HepG2 (cell line): ENCODE results near the gene MTG1. TPM values are rescaled to one million over a fixed set of nuclear protein-coding genes. Genes with fewer than 3 reads are reported as not detected.
A peak's percentile ranks its signal among the peaks of the same experiment; 100 is the strongest.

Experiments used
- ATAC-seq: fragments of 200-7000 bp; cut with Tn5 transposase; 3 replicates; pipeline ENCODE4 v1.9.1; 2020; ENCODE audit warnings: mild to moderate bottlenecking, moderate library complexity
- BruUV-seq: library from RNA; stranded (reverse); fragments of 400-500 nt; replicated peaks from 2 replicates; lab custom pipeline; 2021; lab: Mats Ljungman, UMichigan
- CTCF ChIA-PET: fragments of 300-600 bp; formaldehyde crosslinking; extraction: SDS; loops from one replicate; lab custom pipeline; 2021; ENCODE audit warnings: low total read pairs, inconsistent platforms, low intra/inter-chr PET ratio; lab: Yijun Ruan, JAX
- POLR2A ChIA-PET: fragments of 350-600 bp; sonication (Branson Sonifier 250); formaldehyde crosslinking; loops from one replicate; lab custom pipeline; 2020; ENCODE audit warnings: antibody characterized with exemption, inconsistent platforms; lab: Yijun Ruan, JAX
- DNase-seq: peaks from one replicate; pipeline ENCODE4 v3.0.0-alpha.2; 2015; ENCODE audit warnings: low spot score
- FAIRE-seq: peaks from 3 replicates; lab custom pipeline; 2011; peaks lifted over from hg19 to GRCh38; lab: Jason Lieb, UNC
- H2AFZ ChIP-seq: one replicate; pipeline ENCODE4 v1.6.1; 2011; ENCODE audit warnings: low read length, inconsistent platforms
- H3K27ac ChIP-seq: fragments of 300-600 bp; 3 replicates; pipeline ENCODE4 v1.8.0; 2011; ENCODE audit warnings: mixed run types, mild to moderate bottlenecking, mixed read lengths, low read length, inconsistent platforms; ENCODE audit not compliant: insufficient read depth; ENCODE audit errors: extremely low read length
- H3K27me3 ChIP-seq, 2 experiments: fragments of 200-600 bp in 1 of 2; 2 replicates in 1 of 2; 3 replicates in 1 of 2; pipeline versions ENCODE4 v1.6.0 to v1.8.0; 2011; ENCODE audit warnings: low read length in 2 of 2, mild to moderate bottlenecking in 2 of 2, moderate library complexity in 2 of 2, inconsistent platforms in 1 of 2; ENCODE audit not compliant: insufficient read depth in 2 of 2, control insufficient read depth in 1 of 2
- H3K36me3 ChIP-seq, 2 experiments: fragments of 200-600 bp in 1 of 2; replicated peaks in 1 of 2; 2 replicates in 1 of 2; 3 replicates in 1 of 2; pipeline versions ENCODE4 v1.5.1 to v1.8.0; 2011; ENCODE audit warnings: low read length in 2 of 2, inconsistent platforms in 1 of 2; ENCODE audit not compliant: insufficient read depth in 2 of 2, control insufficient read depth in 1 of 2
- H3K4me1 ChIP-seq: 2 replicates; pipeline ENCODE4 v1.5.1; 2012; ENCODE audit warnings: low read length, inconsistent platforms; ENCODE audit not compliant: insufficient read depth
- H3K4me2 ChIP-seq: 2 replicates; pipeline ENCODE4 v1.6.0; 2011; ENCODE audit warnings: low read depth, low read length, inconsistent platforms
- H3K4me3 ChIP-seq, 3 experiments: fragments of 200-600 bp in 1 of 3; sonication (generic), shearing (Covaris generic) in 1 of 3; replicated peaks in 1 of 3; 2 replicates each; pipeline ENCODE4 v1.5.1; 2011 to 2016; ENCODE audit warnings: low read length in 3 of 3, inconsistent platforms in 2 of 3, low read depth in 2 of 3, mild to moderate bottlenecking in 2 of 3, control low read depth in 1 of 3, mixed read lengths in 1 of 3; ENCODE audit not compliant: insufficient read depth in 1 of 3
- H3K79me2 ChIP-seq: one replicate; pipeline ENCODE4 v1.6.1; 2011; ENCODE audit warnings: low read length, inconsistent platforms; ENCODE audit not compliant: insufficient read depth
- H3K9ac ChIP-seq: 2 replicates; pipeline ENCODE4 v1.6.0; 2011; ENCODE audit warnings: mild to moderate bottlenecking, low read depth, low read length, inconsistent platforms; ENCODE audit not compliant: insufficient read depth
- H3K9me3 ChIP-seq: 2 replicates; pipeline ENCODE4 v1.5.1; 2012; ENCODE audit warnings: mild to moderate bottlenecking, low read length
- H4K20me1 ChIP-seq: 2 replicates; pipeline ENCODE4 v1.6.0; 2011; ENCODE audit warnings: inconsistent platforms, mild to moderate bottlenecking, low read length, moderate library complexity; ENCODE audit not compliant: insufficient read depth
- AGO2 ChIP-seq: fragments of 200-400 bp; formaldehyde crosslinking; optimal IDR thresholded peaks from 2 replicates; pipeline ENCODE3; 2017; ENCODE audit warnings: mild to moderate bottlenecking, low read depth, low read length, moderate library complexity
- DPF2 ChIP-seq: sonication (generic); formaldehyde crosslinking; IDR thresholded peaks from 2 replicates; pipeline ENCODE4 v1.4.0; 2020; ENCODE audit warnings: mild to moderate bottlenecking, low read depth, missing genetic modification reagents, borderline replicate concordance
- HNF4G ChIP-seq, 2 experiments: sonication (generic) in 1 of 2; formaldehyde crosslinking in 1 of 2; IDR thresholded peaks; 2 replicates each; pipeline versions ENCODE4 v1.4.0 to v1.6.1; 2011 to 2020; ENCODE audit warnings: borderline replicate concordance in 2 of 2, low read depth in 2 of 2, mild to moderate bottlenecking in 2 of 2, low read length in 1 of 2, missing genetic modification reagents in 1 of 2, moderate library complexity in 1 of 2
- RFX1 ChIP-seq: fragments of 450-650 bp; IDR thresholded peaks from 2 replicates; pipeline ENCODE4 v1.6.1; 2017
- SCMH1 ChIP-seq: sonication (generic); formaldehyde crosslinking; IDR thresholded peaks from 2 replicates; pipeline ENCODE4 v1.9.0; 2021; ENCODE audit warnings: missing genetic modification reagents, mild to moderate bottlenecking, borderline replicate concordance
- SETDB1 ChIP-seq: sonication (generic); formaldehyde crosslinking; IDR thresholded peaks from 2 replicates; pipeline ENCODE4 v1.5.1; 2020; ENCODE audit warnings: missing genetic modification reagents, mild to moderate bottlenecking, borderline replicate concordance
- TP53 ChIP-seq: sonication (generic); formaldehyde crosslinking; conservative IDR thresholded peaks from 2 replicates; pipeline ENCODE4 v1.4.0; 2020; ENCODE audit warnings: missing genetic modification reagents
- U2AF1 ChIP-seq: fragments of 200-400 bp; formaldehyde crosslinking; optimal IDR thresholded peaks from 2 replicates; pipeline ENCODE3; 2017; ENCODE audit warnings: mild to moderate bottlenecking, low read depth, low read length
- ZKSCAN8 ChIP-seq: IDR thresholded peaks from 2 replicates; pipeline ENCODE4 v1.6.1; 2016; ENCODE audit warnings: borderline replicate concordance, missing genetic modification reagents, missing compliant biosample characterization
- ZNF3 ChIP-seq: IDR thresholded peaks from 2 replicates; pipeline ENCODE4 v1.7.0; 2017; ENCODE audit warnings: inconsistent platforms
- ZNF335 ChIP-seq: sonication (generic); formaldehyde crosslinking; IDR thresholded peaks from 2 replicates; pipeline ENCODE4 v1.4.0; 2020; ENCODE audit warnings: missing genetic modification reagents
- ZNF891 ChIP-seq: sonication (generic); formaldehyde crosslinking; IDR thresholded peaks from 2 replicates; pipeline ENCODE4 v1.5.0; 2020; ENCODE audit warnings: mild to moderate bottlenecking, missing genetic modification reagents
- WGBS: methylation state at CpG from one replicate; pipeline ENCODE4 v1.1.6; 2017; ENCODE audit warnings: low lambda C conversion rate; 5-methylcytosine and 5-hydroxymethylcytosine counted together
- in situ Hi-C: cut with HindIII; loops from 2 replicates; pipeline ENCODE4 v1.10.0; 2017; ENCODE audit warnings: low pct_unique_long_range_greater_than_20kb; ENCODE audit not compliant: extremely low pct_ligation_motif_present
- intact Hi-C: fragments of 100-400 bp; cut with micrococcal nuclease; formaldehyde crosslinking; loops from one replicate; pipeline ENCODE4 v1.10.0; 2022; ENCODE audit not compliant: unreplicated experiment
- polyA plus RNA-seq, 8 experiments: library from polyadenylated mRNA; depleted of rRNA in 3 of 8; stranded (reverse) in 7 of 8; unstranded in 1 of 8; fragments of >200 nt; fragmentation: Illumina TruSeq in 4 of 8; extraction: Trizol in 4 of 8; gene quantifications; 2 replicates each; pipeline versions ENCODE4 v1.2.1 to v1.2.3, GENCODE V29; 2011 to 2016; ENCODE audit warnings: low read depth in 4 of 8, missing spikeins in 1 of 8, mixed read lengths in 1 of 8; ENCODE audit not compliant: insufficient read depth in 1 of 8
- total RNA-seq, 5 experiments: library from RNA; depleted of rRNA; stranded (reverse); fragments of >200 nt; fragmentation: Illumina TruSeq; extraction: Trizol; gene quantifications; 2 replicates each; pipeline ENCODE4 v1.2.3, GENCODE V29; 2016; ENCODE audit warnings: low read depth in 1 of 5

MTG1 gene
- total and polyA plus RNA-seq, 2 of the 13 experiments (the other 11 are each of a cell fraction or from before 2014, with no cell fraction given), result 42.0 to 103 TPM

DNA sequence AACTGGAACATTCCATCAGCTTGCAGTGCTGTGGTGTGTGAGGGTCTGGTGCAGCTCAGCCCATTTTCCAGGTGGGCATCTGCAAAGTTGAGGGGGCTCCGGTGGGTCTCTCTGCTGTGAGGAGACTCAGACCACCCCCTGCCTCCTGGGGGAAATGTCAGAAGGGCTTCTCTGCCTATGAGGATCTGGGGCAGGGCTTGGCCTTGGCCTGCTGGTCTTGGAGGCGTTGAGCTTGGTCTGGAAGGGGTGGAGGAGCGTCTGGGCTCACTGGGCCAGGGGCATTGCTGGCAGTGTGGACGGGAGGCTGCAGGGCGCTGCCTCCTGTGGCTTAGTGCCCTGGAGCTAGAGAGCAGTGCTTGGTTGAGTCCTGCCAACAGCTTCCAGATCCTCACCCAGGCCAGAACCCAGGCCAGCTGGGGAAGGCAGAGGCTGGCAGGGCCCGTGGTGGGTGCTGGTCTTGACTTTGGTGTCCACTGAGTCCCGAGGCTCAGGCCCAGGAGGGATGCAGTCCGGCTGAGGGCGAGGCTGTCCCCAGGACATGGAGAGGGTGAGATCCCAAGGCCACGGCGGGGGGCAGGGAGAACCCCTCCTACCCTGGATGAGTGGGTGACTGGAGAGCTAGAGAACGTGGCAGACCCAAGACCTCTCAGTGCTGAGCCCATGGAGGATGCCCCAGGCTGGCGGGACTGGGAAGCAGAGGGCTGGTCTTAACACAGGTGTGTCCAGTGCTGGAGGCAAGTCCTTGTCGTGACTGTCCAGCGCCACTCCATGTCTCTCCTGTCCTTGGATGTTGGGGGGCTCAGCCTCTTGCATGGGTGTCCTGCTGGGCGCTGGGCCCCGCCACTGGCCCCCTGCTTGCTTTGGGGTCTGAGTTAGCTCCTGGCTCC, 27.6 kb downstream of the MTG1 start:
- Histone ChIP-seq H2AFZ (no peak overlapping the region), H3K4me3 (no peak overlapping the region), H3K9me3 (no peaks in the 10 kb centered on the region), H4K20me1 (no peaks in the 10 kb centered on the region), H3K4me2 (no peak overlapping the region), H3K4me1 (no peaks in the 10 kb centered on the region), H3K27me3 (no peaks in the 10 kb centered on the region), H3K9ac (no peak overlapping the region), H3K79me2 (no peaks in the 10 kb centered on the region), H3K27ac (no peak overlapping the region), H3K36me3 (peaks cover 6 to 10% of the 10 kb centered on the region in 2 experiments; a peak in 2 of 5 replicates)
- FAIRE-seq (no peak), ATAC-seq (peak; percentile 12; the same call in 1 of the 3 replicates), DNase-seq (no peak)
- ChIA-PET POLR2A (interaction anchor here (0.5 kb wide), 1 partner anchor 107 kb away, joined by 3 read pairs; no protein-coding TSS in a partner anchor), CTCF (no interaction called here)
- TF ChIP-seq AGO2 (peak; percentile 36), DPF2 (CRISPR knock-in tag) (no peak)
- in situ Hi-C loops (loop anchor here (5.0 kb wide), 1 partner anchor 151 kb away; no protein-coding TSS in a partner anchor), intact Hi-C loops (no loop called here)
- BruUV-seq, result no TSS peak
- 100% methylated on average over 3 of the region's 17 CpGs for WGBS

DNA sequence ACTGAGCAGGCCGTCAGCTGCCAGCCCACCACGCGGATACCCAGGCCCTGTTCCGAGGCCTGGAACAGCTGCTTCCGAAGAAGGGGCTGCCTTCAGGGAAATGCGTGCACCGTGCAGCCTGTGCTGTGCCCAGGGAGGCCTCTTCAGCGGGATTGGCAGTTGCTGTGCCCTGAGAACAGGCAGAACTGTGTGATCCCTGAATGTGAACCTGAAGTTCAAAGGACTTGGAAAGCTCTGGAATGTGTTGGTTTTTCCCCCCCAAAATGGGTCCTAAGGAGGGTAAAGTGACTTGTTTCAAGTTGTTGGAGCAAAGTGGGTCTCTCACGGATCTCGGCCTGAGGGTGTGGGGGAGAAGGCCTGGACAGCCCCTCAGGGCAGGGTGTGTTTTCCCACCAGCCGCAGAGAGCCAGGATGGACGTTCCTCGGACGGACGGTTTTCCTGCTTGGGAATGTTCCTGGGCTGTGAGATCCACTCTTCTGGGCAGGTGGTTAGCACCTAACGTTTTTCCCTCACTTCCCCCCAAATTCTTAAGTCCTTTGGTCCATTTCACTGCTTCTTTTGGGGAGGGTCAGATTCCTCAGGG, 28.4 kb downstream of the MTG1 start:
- ATAC-seq, result peak; percentile 4; the same call in 1 of the 3 replicates
- in situ Hi-C loops (loop anchor here (5.0 kb wide), 1 partner anchor 150 kb away; no protein-coding TSS in a partner anchor), intact Hi-C loops (no loop called here)
- Histone ChIP-seq H4K20me1 (no peaks in the 10 kb centered on the region), H3K27ac (no peak overlapping the region), H2AFZ (no peak overlapping the region), H3K4me1 (no peaks in the 10 kb centered on the region), H3K4me3 (no peak overlapping the region), H3K36me3 (peaks cover 6 to 10% of the 10 kb centered on the region in 2 experiments; a peak in 2 of 5 replicates), H3K9me3 (no peaks in the 10 kb centered on the region), H3K9ac (no peak overlapping the region), H3K27me3 (no peaks in the 10 kb centered on the region), H3K79me2 (no peaks in the 10 kb centered on the region), H3K4me2 (no peak overlapping the region)
- ChIA-PET CTCF (no interaction called here), POLR2A (interaction anchor here (0.5 kb wide), 1 partner anchor 107 kb away, joined by 3 read pairs; no protein-coding TSS in a partner anchor)
- BruUV-seq, result no TSS peak
- 77% methylated on average over 11 of the region's 16 CpGs for WGBS
- FAIRE-seq, result no peak
- DNase-seq, result no peak
- TF ChIP-seq RFX1, result no peak
- no peak for TF ChIP-seq HNF4G (IDR thresholded peaks at IDR 0.05; ENCODE audit: borderline replicate concordance, low read depth, low read length)
- TF ChIP-seq HNF4G (CRISPR knock-in tag; IDR thresholded peaks at IDR 0.05; ENCODE audit: borderline replicate concordance, low read depth), result no peak
- no peak for TF ChIP-seq TP53
- TF ChIP-seq ZKSCAN8 (CRISPR knock-in tag), result no peak
- TF ChIP-seq SETDB1, result no peak
- no peak for TF ChIP-seq U2AF1
- no peak for TF ChIP-seq ZNF3 (CRISPR knock-in tag)
- no peak for TF ChIP-seq ZNF335 (CRISPR knock-in tag)
- TF ChIP-seq SCMH1, result no peak
- TF ChIP-seq ZNF891, result no peak
